Fibroblast of gingiva (primary cell): ENCODE measurements around the gene NPL.

ENCODE experiments used
- DNase-seq: peaks from one replicate; pipeline ENCODE4 v3.0.0-alpha.2; 2011; ENCODE audit warnings: low read depth

The NPL gene

DNA sequence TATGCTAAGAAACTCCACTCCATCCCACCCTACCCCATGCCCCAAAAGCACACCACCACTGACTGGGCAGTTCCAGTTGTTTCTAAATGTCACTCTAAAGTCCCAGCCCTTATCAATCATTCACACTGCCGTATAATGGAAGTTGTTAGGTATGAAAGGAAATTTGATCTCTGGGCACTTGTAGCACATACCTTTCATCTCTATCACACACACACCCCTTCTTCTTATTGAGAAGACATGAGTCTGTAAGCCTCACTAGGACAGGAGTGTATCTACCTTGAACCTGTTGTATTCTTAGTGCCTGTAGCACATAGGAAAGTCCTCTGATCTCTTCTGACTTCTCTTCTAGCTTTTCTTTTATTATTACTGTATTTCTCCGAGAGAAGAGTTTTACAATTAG is 27.3 kb downstream of the NPL start:
- DNase-seq, result no peak

DNA sequence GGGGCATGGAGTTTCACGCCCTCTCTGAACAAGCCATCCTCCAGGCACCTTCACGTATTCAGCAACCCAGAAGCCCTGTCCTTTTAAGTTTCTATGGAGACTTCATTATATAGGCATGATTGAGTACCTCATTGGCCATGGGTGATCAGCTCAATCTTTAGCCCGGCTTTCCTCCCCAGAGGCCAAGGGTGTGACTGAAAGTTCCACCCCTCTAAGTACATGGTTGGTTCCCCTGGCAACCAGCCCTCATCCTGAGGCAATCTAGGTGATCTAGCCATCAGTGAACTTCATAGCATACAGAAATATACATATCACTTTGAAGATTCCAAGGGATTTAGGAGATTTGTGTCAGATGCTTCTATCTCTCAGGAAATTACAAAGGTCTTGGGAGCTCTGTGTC is 28.2 kb downstream of the NPL start:
- no peak for DNase-seq

DNA sequence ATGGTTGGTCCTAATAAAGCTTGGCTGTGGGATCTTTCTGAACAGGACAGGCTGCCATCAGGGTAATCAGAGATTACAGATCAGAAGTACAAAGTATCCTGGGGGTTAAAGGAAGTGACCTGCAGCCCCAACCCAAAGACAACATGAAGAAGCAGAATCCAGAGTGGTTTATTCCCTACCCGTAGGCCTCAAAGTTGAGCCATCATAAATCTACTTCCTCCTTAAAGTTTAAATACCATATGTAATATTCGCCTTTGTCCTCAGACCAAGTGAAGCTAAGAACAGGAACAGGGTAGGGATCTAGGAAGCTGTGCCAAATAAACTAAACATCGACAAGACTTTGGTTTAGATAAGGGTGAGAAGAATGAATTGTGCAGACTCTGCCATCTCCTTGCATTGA is 33.6 kb downstream of the NPL start:
- DNase-seq, result no peak

DNA sequence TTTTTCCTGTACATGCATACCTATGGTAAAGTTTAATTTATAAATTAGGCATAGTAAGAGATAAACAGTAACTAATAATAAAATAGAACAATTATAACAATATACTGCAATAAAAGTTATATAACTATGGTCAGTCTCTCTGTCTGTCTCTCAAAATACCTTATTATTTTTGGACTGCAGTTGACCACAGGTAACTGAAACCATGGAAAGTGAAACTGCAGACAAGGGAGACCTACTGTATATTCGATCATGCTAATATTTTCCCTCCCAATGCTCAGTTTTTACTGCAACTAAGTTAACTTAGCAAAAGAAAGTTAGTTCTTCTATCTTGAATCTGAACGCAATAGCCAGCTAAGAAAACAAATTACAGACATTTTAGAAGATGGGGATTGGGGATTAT is 37.3 kb downstream of the NPL start:
- no peak for DNase-seq

DNA sequence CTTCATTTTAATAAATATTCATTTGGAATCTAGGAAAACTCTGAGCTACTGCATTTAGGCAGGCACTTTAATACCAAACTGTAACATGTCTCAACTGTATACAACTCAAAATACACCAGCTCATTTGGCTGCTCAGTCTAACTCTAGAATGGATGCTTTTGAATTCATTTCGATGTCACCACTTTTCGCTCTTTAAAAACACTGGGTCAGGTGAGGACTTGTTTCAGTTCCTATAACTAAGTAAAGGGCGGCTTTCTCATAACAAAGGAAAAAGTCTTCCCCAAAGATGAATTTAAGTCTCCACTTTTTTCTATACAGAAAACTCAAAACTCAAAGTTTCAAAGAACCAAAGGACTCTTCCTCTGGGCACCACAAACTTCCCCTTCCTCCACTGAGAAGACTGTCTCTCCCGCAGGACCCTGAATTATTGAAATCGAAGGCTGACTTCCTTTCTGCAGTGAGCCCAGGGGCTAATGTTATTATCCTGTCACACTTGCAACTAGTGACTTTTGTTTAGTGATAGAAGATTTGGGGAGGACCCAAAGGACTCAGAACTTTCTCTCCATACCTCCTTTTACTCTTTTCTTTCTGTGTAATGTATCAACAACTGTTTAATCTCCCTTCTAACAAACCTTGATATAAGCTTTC is 39.8 kb downstream of the NPL start:
- DNase-seq, result no peak

DNA sequence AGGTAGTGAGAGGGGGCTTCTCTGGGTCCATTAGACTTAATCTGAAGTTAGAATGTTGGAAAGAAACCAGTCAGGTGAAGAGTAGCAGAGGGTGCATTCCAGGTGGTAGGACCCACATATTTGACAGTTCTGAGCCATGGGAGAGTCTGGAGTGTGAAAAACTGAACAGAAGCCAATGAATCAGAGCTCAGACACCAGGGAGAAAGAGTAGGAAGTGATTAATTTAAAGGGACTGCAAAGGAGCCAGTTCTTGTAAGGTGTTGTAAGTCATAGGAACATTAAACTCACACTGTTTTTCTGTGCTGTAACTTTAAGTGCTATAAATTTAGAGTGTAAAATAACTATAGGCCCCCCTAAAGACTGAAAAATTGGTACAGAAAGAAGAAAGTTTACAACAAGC is 43.7 kb downstream of the NPL start:
- DNase-seq, result no peak

DNA sequence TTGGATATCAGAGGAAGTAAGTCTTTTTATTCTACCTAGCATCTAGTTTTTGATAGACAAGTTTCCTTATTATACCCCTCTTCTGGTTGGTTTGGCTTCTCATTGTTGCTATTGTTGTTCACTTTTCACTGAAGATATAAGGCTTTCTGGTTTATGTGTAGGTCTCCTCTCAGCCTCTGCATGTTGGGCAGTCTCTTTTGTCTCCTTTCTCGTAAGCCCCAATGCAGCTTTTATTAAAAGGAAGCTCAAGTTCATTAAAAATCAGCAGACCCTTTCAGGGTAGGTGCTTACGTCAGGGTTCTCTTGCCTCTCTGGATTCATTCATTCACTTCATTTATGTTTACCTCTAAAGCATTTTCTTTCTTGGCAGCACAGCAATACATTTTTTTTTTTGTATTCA is 44.8 kb downstream of the NPL start:
- DNase-seq, result no peak

DNA sequence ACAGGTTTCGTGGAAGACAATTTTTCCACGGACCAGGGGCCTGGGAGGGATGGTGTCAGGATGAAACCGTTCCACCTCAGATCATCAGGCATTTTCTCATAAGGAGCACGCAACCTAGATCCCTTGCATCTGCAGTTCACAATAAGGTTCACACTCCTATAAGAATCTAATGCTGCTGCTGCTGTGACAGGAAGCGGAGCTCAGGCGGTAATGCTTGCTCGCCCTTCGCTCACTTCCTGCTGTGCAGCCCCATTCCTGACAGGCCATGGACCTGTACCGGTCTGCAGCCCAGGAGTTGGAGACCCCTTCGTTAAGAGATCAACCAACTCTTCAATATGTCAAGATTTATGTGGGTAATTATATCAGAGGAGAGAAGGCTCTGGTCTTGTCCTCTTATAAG is 46.2 kb downstream of the NPL start:
- no peak for DNase-seq

DNA sequence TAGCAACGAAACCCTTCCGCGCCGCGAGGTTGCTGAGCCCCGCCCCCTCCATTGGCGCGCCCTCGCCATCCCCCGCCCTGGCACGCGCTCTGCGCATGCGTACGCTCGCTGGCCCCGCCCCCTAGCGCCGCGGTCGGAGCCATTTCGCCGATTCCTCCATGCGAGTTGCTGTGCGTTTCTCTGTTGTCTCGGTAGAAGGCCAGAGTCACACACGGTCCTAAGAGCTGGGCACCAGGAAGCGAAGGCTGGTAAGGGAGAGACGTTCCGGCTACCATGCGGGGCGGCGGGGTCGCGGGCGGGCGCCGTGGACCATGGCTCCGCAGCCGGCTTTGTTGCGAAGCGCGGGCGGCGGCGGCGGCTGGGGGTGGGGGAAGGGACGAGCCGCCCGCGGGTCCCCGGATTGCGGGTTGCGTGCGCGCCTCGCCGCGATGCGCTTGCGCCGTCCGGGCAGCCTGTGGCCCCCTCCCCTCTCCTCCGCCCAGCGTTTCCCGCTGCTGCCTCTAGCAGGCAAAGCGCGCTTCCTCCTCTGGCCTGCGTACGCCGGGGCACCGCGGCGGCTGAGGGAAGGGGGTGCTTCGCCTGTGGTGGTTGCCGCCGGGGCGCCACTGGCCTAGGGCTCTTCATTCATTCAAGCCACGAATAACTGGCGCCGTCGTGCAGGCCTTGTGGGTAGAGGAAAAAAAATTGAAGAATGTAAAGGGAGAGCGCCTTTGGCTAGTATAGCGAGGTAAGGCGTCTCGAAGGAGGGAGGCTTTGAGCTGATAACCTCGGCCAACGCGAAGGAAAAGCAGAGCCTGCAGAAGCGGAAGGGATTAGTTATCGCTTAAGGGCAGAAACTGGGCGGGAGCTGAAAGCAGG is 49.9 kb downstream of the NPL start, which contains the start of gene DHX9:
Gene DHX9, plus strand, starts transcription at position 139 of the 858 bp plus-strand sequence. CDS start 3,220 bp downstream, outside the sequence.
- peak; percentile 86 for DNase-seq

DNA sequence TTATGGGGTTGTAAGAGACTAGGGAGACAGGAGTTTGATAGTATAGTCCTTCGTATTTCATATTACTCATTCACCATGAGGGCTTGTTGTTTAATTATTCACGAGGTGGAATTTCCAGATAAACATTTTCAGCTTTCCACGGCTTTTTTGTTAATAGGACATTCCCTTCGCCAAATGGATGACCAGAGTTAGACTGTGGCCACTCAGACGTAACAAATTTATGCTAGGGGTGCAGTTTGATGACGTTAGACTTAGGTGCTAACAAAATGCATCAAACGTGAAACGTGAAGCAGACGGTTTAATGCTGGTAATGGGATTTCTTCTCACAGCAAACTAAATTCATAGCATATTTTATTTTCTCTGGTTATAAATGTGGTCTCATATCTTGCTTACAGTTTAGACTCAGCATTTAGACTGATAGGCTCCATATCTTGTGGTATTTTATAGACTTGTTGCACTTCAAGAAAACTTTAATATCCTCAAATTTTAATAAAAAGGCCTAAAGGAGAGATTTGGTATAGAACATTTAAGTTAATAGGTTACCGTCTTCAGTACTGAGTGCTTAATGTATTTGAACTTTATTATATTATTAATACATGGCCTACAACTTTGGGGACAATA is 51.9 kb downstream of the NPL start:
- DNase-seq, result no peak

DNA sequence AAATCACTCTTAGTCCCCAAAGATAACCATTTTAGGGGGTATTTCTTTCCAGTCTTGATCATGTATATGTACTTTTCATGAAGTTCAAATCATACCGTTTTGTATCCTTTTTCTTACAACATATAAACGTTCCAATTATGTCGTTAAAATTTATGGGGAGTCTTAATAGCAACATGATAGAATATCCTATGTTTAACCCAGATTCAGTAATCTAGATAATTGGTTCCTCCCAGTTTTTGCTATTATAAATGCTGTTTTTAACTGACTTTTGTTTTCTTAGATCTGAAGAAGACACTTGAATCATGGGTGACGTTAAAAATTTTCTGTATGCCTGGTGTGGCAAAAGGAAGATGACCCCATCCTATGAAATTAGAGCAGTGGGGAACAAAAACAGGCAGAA is 52.7 kb downstream of the NPL start:
- no peak for DNase-seq

DNA sequence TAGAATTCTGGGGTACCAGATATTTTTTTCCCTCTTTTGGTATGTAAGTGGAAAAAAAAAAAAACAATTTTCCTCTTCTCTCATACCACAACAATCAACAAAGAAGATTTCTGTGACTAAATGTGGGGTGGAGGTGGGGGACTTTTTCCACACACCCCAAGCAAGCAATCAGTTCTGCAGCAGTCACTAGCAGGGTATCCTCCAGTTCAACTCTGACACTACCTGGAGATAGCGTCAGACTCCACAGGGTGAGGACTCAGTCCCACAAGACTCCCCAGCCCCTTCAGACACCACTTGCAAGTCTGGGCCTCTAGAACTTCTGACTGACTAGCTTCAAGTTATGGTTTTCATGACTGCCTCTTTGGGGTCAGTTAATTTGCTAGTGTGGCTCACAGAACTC is 55.8 kb downstream of the NPL start:
- DNase-seq, result no peak

DNA sequence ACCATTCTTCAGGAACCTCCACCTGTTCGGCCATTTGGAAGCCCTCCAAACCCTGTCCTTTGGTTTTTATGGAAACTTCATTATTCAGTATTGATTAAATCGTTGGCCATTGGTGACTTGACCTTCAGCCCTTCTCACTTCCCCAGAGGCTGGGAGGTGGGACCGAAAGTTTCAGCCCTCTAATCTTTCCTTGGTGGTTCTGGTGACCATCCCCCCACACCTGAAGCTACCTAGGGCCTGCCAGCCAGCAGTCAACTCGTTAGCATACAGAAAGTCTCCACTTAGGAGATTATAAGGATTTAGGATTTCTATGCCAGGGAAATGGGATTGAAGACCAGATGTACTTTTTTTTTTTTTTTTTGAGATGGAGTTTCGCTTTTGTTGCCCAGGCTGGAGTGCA is 56.3 kb downstream of the NPL start:
- no peak for DNase-seq

DNA sequence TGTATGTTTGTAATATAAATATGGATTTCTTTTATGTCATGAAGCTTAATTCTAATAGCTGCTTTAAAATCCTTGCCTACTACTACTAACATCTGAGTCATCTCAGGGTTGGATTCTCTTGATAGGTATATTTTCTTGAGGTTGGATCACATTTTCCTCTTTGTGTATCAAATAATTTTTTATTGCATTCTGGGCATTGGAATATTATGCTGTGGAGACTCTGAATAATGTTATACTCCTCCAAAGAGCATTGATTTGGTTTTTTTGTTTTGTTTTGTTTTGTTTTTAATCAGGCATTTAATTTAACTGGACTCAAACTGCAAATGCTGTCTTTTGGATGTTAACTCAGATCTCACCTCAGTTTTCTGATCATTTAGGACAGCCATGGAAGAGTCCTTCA is 57.5 kb downstream of the NPL start:
- DNase-seq, result no peak

DNA sequence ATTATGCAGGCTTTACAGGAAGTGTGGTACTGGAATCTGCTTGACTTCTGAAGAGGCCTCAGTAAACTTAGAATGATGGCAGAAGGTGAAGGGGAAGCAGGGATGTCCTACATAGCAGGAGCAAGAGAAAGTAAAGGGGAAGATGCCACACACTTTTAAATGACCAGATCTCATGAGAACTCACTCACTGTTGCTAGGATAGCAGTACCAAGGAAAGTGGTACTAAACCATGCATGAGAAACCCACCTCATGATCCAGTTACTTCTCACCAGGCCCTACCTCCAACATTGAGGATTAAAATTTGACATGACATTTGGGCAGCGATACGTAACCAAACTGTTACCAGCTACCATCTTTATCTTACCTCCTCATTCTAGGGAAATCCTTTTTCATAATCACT is 59.2 kb downstream of the NPL start:
- DNase-seq, result no peak

DNA sequence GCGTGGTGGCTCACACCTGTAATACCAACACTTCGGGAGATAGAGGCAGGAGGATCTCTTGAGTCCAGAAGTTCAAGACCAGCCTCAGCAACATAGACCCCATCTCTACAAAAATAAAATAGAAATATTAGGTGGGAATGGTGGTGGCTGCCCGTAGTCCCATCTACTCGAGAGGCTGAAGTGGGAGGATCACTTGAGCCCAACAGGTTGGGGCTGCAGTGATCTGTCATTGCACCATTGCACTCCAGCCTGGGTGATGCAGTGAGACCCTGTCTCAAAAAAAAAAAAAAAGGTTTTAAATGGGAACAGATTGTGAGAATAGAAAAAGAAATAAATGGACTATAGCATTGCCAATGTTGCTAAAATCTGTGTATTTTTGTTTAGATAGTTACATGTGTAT is 60.7 kb downstream of the NPL start:
- DNase-seq, result no peak

DNA sequence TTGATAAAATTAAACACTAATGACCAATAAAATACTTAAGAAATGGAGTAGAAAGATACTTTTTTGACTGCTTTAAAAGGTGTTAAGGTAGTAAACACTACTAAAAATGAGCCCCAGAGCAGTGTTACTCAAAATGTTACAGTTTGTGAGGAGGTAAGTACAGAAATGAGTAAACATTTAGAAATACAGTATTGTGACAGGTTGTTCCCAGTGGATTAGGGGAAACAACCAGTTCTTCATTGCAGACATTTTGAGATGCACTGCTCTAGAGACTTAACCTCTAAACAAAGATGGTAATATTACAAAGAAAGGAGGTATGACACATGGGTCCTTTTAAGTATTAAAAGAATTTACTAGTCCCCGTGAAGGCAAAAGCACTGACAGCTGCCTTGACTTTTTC is 62.3 kb downstream of the NPL start:
- DNase-seq, result no peak

DNA sequence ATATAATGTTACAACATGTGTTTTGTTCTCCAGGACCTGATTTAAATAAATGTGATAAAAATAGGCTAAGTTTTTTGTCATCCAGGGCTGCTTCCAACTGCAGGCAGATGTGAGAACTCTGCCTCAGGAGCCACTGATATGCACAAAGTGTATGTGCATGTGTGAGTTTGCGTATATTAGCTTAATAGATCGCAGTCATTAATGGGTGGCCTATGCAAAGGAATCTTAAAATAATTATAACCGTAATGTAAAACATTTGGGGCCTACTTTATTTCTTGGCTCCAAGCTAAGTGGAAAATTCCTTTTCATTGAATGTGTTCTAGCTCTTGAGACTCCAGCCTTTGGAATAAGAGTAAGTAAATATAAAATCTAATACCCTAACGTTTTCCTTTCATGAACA is 66.3 kb downstream of the NPL start:
- peak; percentile 91 for DNase-seq

DNA sequence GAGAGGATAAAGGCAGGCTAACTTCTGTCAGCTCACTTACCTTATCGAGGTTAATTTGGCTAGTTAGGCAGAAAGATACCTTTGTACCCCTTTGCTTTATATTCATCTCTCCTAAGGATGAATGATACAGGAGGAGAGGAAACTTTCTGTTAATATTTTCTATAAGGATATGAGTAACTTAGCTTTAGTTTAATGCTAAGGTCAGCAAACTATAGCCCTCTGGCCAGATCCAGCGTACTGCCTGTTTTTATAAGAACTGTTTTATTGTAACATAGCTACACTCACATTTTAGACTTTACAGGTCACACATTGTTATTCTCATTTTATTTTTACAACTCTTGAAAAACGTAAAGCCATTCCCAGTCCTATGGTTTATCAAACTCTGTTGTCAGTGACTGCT is 67.6 kb downstream of the NPL start:
- no peak for DNase-seq

DNA sequence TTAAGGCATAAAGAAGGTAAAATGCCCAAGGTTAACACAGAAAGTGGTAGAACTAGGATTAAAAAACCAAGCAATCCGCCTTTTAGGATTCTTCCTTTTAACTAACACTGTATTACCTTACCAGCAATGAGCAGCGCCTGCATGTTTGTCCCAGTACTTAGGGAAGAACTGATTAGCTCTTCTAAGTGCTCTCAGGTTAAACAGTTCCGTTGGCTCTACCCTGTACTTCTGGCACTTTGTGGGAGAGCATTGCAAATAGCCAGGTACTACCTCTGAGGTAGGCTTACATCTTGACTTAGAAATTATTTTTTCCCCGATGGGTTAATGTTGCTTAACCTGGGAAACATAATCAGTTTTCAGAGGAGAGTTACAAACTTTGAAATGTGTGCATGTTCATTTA is 71.1 kb downstream of the NPL start:
- DNase-seq, result no peak

DNA sequence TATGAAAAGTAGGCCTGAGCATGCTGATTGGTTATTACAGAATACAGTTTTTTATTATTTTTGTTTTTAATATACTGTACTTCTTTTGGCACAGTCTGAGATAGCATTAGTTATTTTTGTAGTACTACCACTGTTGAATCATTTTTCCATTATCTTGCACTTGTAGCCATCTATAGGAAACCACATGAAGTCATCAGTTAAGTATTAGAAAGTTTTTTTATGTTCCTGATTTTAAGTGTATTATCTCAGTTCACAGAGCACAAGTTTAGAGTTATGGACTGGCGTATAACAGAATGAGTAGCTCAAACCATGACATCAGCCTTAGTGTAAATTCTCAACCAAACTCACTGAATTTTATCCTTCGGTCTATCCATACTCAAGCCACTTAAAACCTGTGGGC is 72.4 kb downstream of the NPL start:
- no peak for DNase-seq

DNA sequence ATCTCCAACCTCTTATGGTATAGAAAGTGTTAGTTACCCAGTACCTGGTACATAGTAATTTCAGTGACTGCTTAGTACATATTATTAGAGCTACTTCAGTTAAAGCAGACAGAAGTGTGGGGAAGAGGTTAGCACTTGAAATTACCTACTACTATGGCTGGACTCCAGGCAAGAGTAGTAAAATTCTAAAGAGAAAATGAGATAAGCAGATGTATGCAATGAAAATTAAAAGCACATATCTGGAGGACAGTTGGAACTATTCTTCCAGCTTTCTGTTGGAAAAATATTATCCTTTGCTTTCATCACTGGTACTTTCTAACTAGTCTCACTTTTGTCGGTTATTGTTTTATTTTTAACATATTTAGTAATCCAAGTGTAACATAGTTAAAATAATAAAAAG is 73.3 kb downstream of the NPL start:
- DNase-seq, result no peak

DNA sequence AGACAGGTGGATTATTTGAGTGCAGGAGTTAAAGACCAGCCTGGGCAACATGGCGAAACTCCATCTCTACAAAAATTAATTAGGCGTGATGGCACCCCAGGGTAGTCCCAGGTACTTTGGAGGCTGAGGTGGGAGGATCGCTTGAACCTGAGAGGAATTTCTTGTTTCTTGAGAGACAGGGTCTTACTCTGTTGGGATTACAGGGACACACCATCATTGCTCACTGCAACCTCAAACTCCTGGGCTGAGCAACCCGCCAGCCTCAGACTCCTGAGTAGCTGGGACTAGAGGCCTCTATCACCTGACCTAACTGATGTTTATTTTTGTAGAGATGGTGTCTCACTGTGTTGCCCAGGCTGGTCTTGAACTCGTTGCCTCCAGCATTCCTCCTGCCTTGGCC is 74.4 kb downstream of the NPL start:
- no peak for DNase-seq
